ENCODE results near the gene ADCY10. TPM values are rescaled to one million over a fixed set of nuclear protein-coding genes. Genes with fewer than 3 reads are reported as not detected.

Gene ADCY10
- total and polyA plus RNA-seq, 9 of the 15 experiments (the other 6 are each of a cell fraction or from before 2014, with no cell fraction given), result 0.08 to 0.86 (median 0.22) TPM

DNA sequence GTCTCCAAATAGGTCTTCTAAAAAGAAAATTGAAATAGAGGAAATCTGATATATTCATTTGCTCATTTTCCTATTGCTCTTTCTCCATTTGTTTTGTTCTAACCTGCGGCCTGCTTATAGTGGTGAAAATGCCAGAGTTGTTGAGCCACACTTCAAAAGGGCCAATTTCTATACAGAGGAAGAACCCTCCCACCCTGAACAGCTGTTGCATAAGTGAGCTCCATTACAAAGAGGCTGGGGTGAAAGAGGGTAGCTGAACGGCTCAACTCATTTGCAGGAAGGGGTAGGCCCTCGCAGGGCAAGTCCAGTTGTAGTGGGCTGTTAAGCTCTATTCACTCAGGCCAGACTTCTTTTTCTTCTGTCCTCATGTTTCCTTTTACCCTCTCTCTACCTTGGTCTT is 8.8 kb downstream of the ADCY10 start:
- FAIRE-seq (no peak), DNase-seq (ENCODE audit: extremely low read depth in 1 of 4, low spot score in 3 of 4) (no peak), ATAC-seq (peak; percentile 67)
- Histone ChIP-seq H3K4me1 (replicated peaks in 1 of 2; ENCODE audit: control insufficient read depth in 2 of 2, insufficient read depth in 2 of 2, low read length in 2 of 2) (peaks cover 3 to 15% of the 10 kb centered on the region in 2 experiments; a peak in 4 of 5 replicates), H3K9me1 (ENCODE audit: control insufficient read depth, insufficient read depth, low read length) (no peaks in the 10 kb centered on the region), H3K27ac (ENCODE audit: extremely low read depth, low read depth, low read length) (peak overlapping the region; percentile 3; the same call in 1 of the 3 replicates), H3K9me3 (replicated peaks; ENCODE audit: control insufficient read depth, insufficient read depth, low read depth, low read length) (peaks cover 14% of the 10 kb centered on the region), H3K36me3 (ENCODE audit: control insufficient read depth, insufficient read depth, low read length) (no peaks in the 10 kb centered on the region), H3K27me3 (ENCODE audit: control insufficient read depth in 2 of 2, insufficient read depth in 2 of 2, low read length in 2 of 2) (no peaks in the 10 kb centered on the region), H3K4me3 (no peak overlapping the region), H3K79me2 (ENCODE audit: control insufficient read depth, insufficient read depth, low read length) (peaks cover 9% of the 10 kb centered on the region; the same call in 1 of the 3 replicates), H3K4me2 (ENCODE audit: insufficient read depth, low read length) (no peak overlapping the region), H2AFZ (ENCODE audit: low read depth, low read length) (peak overlapping the region; percentile 75), H4K20me1 (replicated peaks; ENCODE audit: control insufficient read depth, insufficient read depth, low read length) (no peaks in the 10 kb centered on the region), H3K9ac (ENCODE audit: insufficient read depth in 1 of 2, low read depth in 2 of 2, low read length in 2 of 2) (peak overlapping the region in 1 of 2 experiments; percentile 69; a peak in 1 of 4 replicates)
- ChIA-PET POLR2A (interaction anchor here (0.5 to 3.9 kb wide), 7 partner anchors 9 to 196 kb away, joined by 3 to 29 read pairs (median 3); partner anchors contain the start of gene ADCY10), CTCF (ENCODE audit: low intra/inter-chr PET ratio) (no interaction called here)
- in situ Hi-C loops (cut with MboI) (no loop called here), intact Hi-C loops (cut with micrococcal nuclease) (no loop called here)
- WGBS (ENCODE audit: insufficient coverage, low coverage, missing lambda C conversion rate), result 71% methylated on average over 3 of the region's 3 CpGs
- no TSS peak for BruUV-seq (replicated peaks)
- TF ChIP-seq SP1 (CRISPR knock-in tag; IDR thresholded peaks at IDR 0.05) (no peak), DACH1 (IDR thresholded peaks at IDR 0.05; ENCODE audit: partially characterized antibody) (peak; percentile 79), BDP1 (IDR thresholded peaks at IDR 0.05; ENCODE audit: insufficient read depth, insufficient read length) (no peak), ZNF586 (CRISPR knock-in tag; conservative IDR thresholded peaks at IDR 0.05) (no peak), NCOA1 (IDR thresholded peaks at IDR 0.05; ENCODE audit: low read depth) (no peak), PTBP1 (IDR thresholded peaks at IDR 0.05; ENCODE audit: low read depth, low read length) (no peak), STAT5B (CRISPR knock-in tag; IDR thresholded peaks at IDR 0.05) (no peak), SPI1 (IDR thresholded peaks at IDR 0.05; ENCODE audit: borderline replicate concordance, low read depth, low read length) (no peak), ZNF23 (CRISPR knock-in tag; IDR thresholded peaks at IDR 0.05) (no peak), ZNF175 (CRISPR knock-in tag; IDR thresholded peaks at IDR 0.05; ENCODE audit: low read depth) (no peak), ZNF584 (CRISPR knock-in tag; IDR thresholded peaks at IDR 0.05; ENCODE audit: low read depth) (no peak), MCM7 (IDR thresholded peaks at IDR 0.05) (no peak), SAFB (IDR thresholded peaks at IDR 0.05; ENCODE audit: borderline replicate concordance, low read depth, low read length) (no peak)
- TF ChIP-seq, protein P1, sequence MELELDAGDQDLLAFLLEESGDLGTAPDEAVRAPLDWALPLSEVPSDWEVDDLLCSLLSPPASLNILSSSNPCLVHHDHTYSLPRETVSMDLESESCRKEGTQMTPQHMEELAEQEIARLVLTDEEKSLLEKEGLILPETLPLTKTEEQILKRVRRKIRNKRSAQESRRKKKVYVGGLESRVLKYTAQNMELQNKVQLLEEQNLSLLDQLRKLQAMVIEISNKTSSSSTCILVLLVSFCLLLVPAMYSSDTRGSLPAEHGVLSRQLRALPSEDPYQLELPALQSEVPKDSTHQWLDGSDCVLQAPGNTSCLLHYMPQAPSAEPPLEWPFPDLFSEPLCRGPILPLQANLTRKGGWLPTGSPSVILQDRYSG (tag; conservative IDR thresholded peaks at IDR 0.05; ENCODE audit: low read depth), result no peak
- TF ChIP-seq, protein P2, sequence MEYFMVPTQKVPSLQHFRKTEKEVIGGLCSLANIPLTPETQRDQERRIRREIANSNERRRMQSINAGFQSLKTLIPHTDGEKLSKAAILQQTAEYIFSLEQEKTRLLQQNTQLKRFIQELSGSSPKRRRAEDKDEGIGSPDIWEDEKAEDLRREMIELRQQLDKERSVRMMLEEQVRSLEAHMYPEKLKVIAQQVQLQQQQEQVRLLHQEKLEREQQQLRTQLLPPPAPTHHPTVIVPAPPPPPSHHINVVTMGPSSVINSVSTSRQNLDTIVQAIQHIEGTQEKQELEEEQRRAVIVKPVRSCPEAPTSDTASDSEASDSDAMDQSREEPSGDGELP (CRISPR knock-in tag; IDR thresholded peaks at IDR 0.05; ENCODE audit: borderline replicate concordance), result peak; percentile 27; the same call in 1 of the 2 replicates
- TF ChIP-seq, protein P3, sequence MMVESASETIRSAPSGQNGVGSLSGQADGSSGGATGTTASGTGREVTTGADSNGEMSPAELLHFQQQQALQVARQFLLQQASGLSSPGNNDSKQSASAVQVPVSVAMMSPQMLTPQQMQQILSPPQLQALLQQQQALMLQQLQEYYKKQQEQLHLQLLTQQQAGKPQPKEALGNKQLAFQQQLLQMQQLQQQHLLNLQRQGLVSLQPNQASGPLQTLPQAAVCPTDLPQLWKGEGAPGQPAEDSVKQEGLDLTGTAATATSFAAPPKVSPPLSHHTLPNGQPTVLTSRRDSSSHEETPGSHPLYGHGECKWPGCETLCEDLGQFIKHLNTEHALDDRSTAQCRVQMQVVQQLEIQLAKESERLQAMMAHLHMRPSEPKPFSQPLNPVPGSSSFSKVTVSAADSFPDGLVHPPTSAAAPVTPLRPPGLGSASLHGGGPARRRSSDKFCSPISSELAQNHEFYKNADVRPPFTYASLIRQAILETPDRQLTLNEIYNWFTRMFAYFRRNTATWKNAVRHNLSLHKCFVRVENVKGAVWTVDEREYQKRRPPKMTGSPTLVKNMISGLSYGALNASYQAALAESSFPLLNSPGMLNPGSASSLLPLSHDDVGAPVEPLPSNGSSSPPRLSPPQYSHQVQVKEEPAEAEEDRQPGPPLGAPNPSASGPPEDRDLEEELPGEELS (CRISPR knock-in tag; IDR thresholded peaks at IDR 0.05; ENCODE audit: borderline replicate concordance), result no peak
- TF ChIP-seq, protein P4, sequence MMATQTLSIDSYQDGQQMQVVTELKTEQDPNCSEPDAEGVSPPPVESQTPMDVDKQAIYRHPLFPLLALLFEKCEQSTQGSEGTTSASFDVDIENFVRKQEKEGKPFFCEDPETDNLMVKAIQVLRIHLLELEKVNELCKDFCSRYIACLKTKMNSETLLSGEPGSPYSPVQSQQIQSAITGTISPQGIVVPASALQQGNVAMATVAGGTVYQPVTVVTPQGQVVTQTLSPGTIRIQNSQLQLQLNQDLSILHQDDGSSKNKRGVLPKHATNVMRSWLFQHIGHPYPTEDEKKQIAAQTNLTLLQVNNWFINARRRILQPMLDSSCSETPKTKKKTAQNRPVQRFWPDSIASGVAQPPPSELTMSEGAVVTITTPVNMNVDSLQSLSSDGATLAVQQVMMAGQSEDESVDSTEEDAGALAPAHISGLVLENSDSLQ (IDR thresholded peaks at IDR 0.05), result no peak
- TF ChIP-seq, protein P5, sequence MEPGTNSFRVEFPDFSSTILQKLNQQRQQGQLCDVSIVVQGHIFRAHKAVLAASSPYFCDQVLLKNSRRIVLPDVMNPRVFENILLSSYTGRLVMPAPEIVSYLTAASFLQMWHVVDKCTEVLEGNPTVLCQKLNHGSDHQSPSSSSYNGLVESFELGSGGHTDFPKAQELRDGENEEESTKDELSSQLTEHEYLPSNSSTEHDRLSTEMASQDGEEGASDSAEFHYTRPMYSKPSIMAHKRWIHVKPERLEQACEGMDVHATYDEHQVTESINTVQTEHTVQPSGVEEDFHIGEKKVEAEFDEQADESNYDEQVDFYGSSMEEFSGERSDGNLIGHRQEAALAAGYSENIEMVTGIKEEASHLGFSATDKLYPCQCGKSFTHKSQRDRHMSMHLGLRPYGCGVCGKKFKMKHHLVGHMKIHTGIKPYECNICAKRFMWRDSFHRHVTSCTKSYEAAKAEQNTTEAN (CRISPR knock-in tag; IDR thresholded peaks at IDR 0.05), result no peak
